Endothelial cell of umbilical vein (primary cell): ENCODE results near the gene SCD.

Experiments
- EZH2 ChIP-seq: IDR thresholded peaks from 2 replicates; pipeline ENCODE4 v1.6.1; 2012; ENCODE audit warnings: borderline replicate concordance, low read depth, mild to moderate bottlenecking, moderate library complexity, low read length, inconsistent platforms; ENCODE audit not compliant: severe bottlenecking
- GATA2 ChIP-seq: IDR thresholded peaks from 2 replicates; pipeline ENCODE4 v1.7.0; 2011; ENCODE audit warnings: low read depth, mild to moderate bottlenecking, moderate library complexity, mixed read lengths, low read length; ENCODE audit not compliant: insufficient read length, insufficient read depth
- JUN ChIP-seq: IDR thresholded peaks from 2 replicates; pipeline ENCODE4 v1.6.1; 2011; ENCODE audit warnings: borderline replicate concordance, low read depth; ENCODE audit not compliant: insufficient read length, insufficient read depth
- MYC ChIP-seq: IDR thresholded peaks from one replicate; pipeline ENCODE4 v1.6.1; 2011; ENCODE audit warnings: mild to moderate bottlenecking, low read depth, low read length
- POLR2A ChIP-seq: IDR thresholded peaks from 2 replicates; pipeline ENCODE4 v1.6.1; 2012; ENCODE audit warnings: low read depth, mild to moderate bottlenecking, control low read depth, low read length
- POLR2AphosphoS5 ChIP-seq: IDR thresholded peaks from 2 replicates; pipeline ENCODE4 v1.6.1; 2012; ENCODE audit warnings: low read depth, mild to moderate bottlenecking, control low read depth, low read length, moderate library complexity; ENCODE audit not compliant: insufficient read depth
- TF ChIP-seq, protein P1 (sequence below), 2 donors: IDR thresholded peaks; 1 replicate in 1 of 2; 2 replicates in 1 of 2; pipeline ENCODE4 v1.5.1; 2011; ENCODE audit warnings: low read length in 2 of 2, mild to moderate bottlenecking in 2 of 2, moderate library complexity in 2 of 2, control low read depth in 1 of 2, inconsistent platforms in 1 of 2, low read depth in 1 of 2; ENCODE audit not compliant: insufficient read depth in 1 of 2; ENCODE audit errors: extremely low read depth in 1 of 2
- TF ChIP-seq, protein P2 (sequence below): IDR thresholded peaks from 2 replicates; pipeline ENCODE4 v1.6.1; 2011; ENCODE audit not compliant: insufficient read depth, insufficient read length

DNA sequence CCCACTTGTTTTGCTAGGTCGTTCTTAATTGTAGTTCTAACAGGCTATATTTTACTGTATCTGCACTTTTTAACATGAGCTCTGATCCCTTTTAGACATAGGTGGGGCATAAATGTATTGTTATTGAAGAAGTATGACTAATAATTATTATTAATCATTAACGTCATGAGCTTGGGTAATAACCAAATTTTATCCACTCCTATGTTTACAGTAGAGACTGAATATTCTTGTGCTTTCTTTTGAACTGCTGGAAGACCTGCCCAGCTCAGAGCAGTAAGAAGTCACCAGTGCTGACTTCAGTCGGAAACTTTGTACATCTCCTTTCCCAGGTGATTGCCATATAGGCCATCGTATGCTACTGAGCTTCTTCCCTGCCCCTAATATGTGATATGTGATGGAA, 35.7 kb upstream of the SCD start:
- TF ChIP-seq, protein P1, sequence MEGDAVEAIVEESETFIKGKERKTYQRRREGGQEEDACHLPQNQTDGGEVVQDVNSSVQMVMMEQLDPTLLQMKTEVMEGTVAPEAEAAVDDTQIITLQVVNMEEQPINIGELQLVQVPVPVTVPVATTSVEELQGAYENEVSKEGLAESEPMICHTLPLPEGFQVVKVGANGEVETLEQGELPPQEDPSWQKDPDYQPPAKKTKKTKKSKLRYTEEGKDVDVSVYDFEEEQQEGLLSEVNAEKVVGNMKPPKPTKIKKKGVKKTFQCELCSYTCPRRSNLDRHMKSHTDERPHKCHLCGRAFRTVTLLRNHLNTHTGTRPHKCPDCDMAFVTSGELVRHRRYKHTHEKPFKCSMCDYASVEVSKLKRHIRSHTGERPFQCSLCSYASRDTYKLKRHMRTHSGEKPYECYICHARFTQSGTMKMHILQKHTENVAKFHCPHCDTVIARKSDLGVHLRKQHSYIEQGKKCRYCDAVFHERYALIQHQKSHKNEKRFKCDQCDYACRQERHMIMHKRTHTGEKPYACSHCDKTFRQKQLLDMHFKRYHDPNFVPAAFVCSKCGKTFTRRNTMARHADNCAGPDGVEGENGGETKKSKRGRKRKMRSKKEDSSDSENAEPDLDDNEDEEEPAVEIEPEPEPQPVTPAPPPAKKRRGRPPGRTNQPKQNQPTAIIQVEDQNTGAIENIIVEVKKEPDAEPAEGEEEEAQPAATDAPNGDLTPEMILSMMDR (IDR thresholded peaks at IDR 0.05; ENCODE audit: extremely low read depth in 1 of 2, insufficient read depth in 1 of 2, low read depth in 1 of 2, low read length in 2 of 2): no peak
- no peak for TF ChIP-seq EZH2
- no peak for TF ChIP-seq POLR2A
- no peak for TF ChIP-seq POLR2AphosphoS5
- no peak for TF ChIP-seq MYC
- TF ChIP-seq, protein P2, sequence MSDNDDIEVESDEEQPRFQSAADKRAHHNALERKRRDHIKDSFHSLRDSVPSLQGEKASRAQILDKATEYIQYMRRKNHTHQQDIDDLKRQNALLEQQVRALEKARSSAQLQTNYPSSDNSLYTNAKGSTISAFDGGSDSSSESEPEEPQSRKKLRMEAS: no peak
- TF ChIP-seq GATA2: no peak
- no peak for TF ChIP-seq JUN
